Neural crest cell (in vitro differentiated cells): Measurements from ENCODE around the gene CD80. TPM values are rescaled to one million over a fixed set of nuclear protein-coding genes. Genes with fewer than 3 reads are reported as not detected.

Experiments used
- DNase-seq: peaks from one replicate; pipeline ENCODE4 v3.0.0; 2021; ENCODE audit warnings: low read depth, mixed read lengths, low spot score
- H3K27ac Mint-ChIP-seq: one replicate; pipeline ENCODE4 v1.8.0; 2021; ENCODE audit warnings: mild to moderate bottlenecking, mixed read lengths; ENCODE audit not compliant: unreplicated experiment
- H3K27me3 Mint-ChIP-seq: 2 replicates; pipeline ENCODE4 v1.8.0; 2021; ENCODE audit warnings: low read depth, mild to moderate bottlenecking, mixed read lengths
- H3K36me3 Mint-ChIP-seq: 2 replicates; pipeline ENCODE4 v1.8.0; 2021; ENCODE audit warnings: low read depth, mild to moderate bottlenecking, mixed read lengths
- H3K4me1 Mint-ChIP-seq: 2 replicates; pipeline ENCODE4 v1.8.0; 2021; ENCODE audit warnings: mixed read lengths
- H3K4me3 Mint-ChIP-seq: one replicate; pipeline ENCODE4 v1.8.0; 2021; ENCODE audit warnings: mild to moderate bottlenecking, mixed read lengths
- H3K9me3 Mint-ChIP-seq: 2 replicates; pipeline ENCODE4 v1.8.0; 2021; ENCODE audit warnings: mixed read lengths
- total RNA-seq: library from RNA; stranded (reverse); gene quantifications from 2 replicates; pipeline ENCODE4 v1.2.1, GENCODE V29; 2021
- TF ChIP-seq, protein P1 (sequence below): fragments of 200-600 bp; sonication (generic); conservative IDR thresholded peaks from 2 replicates; pipeline ENCODE4 v1.5.0; 2021; ENCODE audit warnings: antibody characterized with exemption, mild to moderate bottlenecking

CD80 gene
- total RNA-seq, 1 donor from 2014 or later, result not detected

DNA sequence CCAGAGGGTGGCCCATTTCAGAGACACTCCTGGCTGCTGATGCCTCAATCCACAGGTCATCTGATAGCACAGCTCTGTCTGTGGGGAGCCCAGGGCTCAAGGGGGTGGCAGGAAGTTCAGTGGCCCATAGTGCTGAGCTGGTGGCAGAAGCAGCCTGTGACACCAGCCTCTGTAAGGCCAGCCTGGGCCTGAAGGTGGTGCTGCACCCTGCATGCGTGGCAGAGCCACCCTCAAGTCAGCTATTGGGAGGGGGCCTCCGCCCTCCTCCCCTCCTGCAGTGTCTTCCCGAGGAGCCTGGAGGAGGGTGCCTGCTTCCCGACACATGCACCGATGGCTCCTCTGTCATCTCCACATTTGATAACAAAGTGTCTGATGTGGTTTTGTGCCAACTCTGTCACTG lies 41.3 kb upstream of the CD80 start:
- H3K4me3 Mint-ChIP-seq, result no peak overlapping the region
- TF ChIP-seq, protein P1, sequence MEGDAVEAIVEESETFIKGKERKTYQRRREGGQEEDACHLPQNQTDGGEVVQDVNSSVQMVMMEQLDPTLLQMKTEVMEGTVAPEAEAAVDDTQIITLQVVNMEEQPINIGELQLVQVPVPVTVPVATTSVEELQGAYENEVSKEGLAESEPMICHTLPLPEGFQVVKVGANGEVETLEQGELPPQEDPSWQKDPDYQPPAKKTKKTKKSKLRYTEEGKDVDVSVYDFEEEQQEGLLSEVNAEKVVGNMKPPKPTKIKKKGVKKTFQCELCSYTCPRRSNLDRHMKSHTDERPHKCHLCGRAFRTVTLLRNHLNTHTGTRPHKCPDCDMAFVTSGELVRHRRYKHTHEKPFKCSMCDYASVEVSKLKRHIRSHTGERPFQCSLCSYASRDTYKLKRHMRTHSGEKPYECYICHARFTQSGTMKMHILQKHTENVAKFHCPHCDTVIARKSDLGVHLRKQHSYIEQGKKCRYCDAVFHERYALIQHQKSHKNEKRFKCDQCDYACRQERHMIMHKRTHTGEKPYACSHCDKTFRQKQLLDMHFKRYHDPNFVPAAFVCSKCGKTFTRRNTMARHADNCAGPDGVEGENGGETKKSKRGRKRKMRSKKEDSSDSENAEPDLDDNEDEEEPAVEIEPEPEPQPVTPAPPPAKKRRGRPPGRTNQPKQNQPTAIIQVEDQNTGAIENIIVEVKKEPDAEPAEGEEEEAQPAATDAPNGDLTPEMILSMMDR, result peak; percentile 27
- no peak for DNase-seq
- no peaks in the 10 kb centered on the region for H3K4me1 Mint-ChIP-seq
- peaks cover 3% of the 10 kb centered on the region for H3K9me3 Mint-ChIP-seq
- H3K36me3 Mint-ChIP-seq, result no peaks in the 10 kb centered on the region
- H3K27me3 Mint-ChIP-seq, result no peaks in the 10 kb centered on the region
- H3K27ac Mint-ChIP-seq, result no peak overlapping the region

DNA sequence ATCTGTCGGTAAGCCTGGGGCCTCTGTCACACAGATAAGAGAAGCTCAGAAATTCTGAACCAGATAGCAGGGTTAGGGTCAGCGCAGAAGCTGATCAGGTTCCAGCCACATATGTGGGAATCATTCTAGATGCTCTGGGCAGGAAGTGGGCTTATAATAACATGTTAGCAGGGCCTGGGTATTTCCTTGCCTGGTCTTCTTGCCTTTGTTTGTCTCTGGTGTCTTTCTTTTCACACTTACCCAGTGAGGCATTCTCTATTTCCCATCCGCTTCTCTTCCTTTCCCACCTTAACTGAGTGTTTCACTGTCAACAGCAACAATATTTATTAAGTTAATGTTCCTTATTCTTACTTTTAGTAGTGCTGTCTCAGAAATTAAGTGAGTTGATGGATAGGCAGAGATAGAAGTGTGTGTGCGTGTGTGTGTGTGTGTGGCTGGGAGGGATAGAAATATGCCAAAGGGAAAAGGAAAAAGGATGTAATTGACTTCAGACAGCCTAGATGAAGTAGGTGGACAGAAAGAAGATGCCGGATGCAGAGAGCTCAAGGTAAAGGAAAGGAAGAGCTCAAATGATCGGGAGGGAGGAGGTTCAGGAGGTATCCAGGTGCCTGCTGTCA lies 40.3 kb upstream of the CD80 start:
- Mint-ChIP-seq H3K36me3 (no peaks in the 10 kb centered on the region), H3K9me3 (peaks cover 3% of the 10 kb centered on the region), H3K27ac (no peak overlapping the region), H3K4me1 (no peaks in the 10 kb centered on the region), H3K27me3 (no peaks in the 10 kb centered on the region), H3K4me3 (no peak overlapping the region)
- TF ChIP-seq, protein P1, result no peak
- DNase-seq, result no peak

DNA sequence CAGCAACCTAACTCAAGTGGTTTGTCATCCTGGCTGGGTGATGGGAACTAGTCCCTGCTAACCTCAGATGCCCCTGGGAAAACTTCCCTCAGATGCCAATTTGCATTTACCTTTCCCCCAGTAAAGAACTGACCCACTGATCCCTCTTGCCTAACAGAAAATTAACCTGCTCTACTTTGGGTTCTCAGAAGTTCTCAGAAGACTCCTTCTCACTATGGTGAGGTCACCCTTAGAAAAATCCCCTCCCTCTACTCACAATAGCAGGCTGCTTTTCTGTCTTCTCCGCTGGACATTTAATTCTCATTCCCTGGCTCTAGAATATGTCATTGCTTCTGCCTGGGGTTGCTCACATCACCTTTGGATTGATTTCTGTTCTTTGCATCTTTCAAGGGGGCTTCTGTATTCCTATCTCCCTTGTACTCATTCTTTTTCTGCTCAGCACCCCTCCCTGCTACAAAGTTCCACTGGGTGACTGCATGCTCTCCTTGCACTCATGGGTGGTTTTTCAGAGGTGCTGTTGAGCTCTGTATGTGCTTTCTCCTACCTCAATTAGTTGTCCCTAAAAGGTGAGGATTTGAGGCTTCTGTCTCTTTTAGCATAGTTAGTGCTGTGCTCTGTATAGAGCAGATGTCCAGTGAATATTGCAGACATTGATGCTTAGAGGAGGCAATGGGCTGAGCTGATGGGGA lies 39.1 kb upstream of the CD80 start:
- TF ChIP-seq, protein P1, result no peak
- H3K27ac Mint-ChIP-seq, result no peak overlapping the region
- no peaks in the 10 kb centered on the region for H3K27me3 Mint-ChIP-seq
- H3K4me3 Mint-ChIP-seq, result no peak overlapping the region
- no peak for DNase-seq
- no peaks in the 10 kb centered on the region for H3K9me3 Mint-ChIP-seq
- no peaks in the 10 kb centered on the region for H3K4me1 Mint-ChIP-seq
- H3K36me3 Mint-ChIP-seq, result no peaks in the 10 kb centered on the region

DNA sequence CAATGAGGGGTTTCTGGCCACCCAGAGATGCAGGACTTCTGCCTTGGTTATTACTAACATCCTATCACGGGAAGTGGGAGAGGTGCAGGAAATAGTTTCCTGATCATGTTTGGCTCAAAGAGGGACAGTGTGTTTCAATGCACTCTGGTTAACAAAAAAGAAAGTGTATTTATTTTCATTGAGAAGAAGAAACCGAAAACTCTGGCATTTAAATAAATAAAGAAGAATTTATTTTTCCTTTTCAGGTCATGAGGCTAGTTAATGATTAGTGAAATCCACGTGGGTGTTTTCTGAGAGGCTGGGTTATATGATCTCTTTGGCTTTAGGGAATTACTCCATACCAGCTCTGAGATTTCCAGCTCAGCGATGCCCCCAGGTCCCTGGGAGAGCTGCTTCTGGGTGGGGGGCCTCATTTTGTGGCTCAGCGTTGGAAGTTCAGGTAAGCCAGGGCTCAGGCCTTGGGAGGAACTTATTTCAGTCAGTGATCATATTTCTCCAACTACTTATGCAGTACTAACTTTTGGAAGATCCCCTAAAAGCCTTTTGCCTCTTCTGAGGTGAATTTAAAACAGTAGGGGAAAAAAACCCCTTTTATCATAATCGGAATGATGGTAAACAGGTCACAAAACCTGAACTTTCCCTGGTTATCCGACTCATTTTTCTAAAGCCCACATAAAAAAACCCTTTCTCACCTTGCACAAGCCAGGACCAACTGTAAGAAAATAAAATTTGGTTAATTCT lies 38.3 kb upstream of the CD80 start, which contains the start of gene PLA1A:
TSS of gene PLA1A (plus strand) at position 338 of the 741 bp plus-strand sequence. CDS start at position 367, 29 bp downstream.
- H3K4me3 Mint-ChIP-seq, result no peak within 1 kb of the TSS
- no peaks in the 10 kb centered on the region for H3K36me3 Mint-ChIP-seq
- no peak for DNase-seq
- no peaks in the 10 kb centered on the region for H3K9me3 Mint-ChIP-seq
- no peaks in the 10 kb centered on the region for H3K27me3 Mint-ChIP-seq
- no peak within 1 kb of the TSS for H3K27ac Mint-ChIP-seq
- H3K4me1 Mint-ChIP-seq, result no peaks in the 10 kb centered on the region
- TF ChIP-seq, protein P1, result no peak

DNA sequence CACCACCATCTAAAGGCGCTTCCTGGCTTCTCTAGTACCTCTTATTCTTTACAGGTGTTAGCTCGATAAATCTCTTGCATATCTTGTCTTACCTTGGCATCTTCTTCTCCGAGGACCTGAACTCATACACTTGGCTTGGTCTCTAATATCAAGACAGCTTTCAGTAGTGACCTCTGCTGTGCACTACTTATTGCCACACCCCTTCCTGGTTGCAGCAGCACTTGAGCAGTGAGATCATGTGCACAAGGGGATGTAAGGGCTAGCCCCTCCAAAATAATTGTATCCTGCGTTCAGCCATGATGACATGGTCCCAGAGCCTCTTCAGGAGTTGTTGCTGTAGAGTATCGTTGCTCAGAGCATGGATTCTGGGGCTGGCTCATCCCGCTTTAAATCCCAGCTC lies 37.0 kb upstream of the CD80 start:
- no peaks in the 10 kb centered on the region for H3K4me1 Mint-ChIP-seq
- no peak overlapping the region for H3K4me3 Mint-ChIP-seq
- TF ChIP-seq, protein P1, result no peak
- no peak overlapping the region for H3K27ac Mint-ChIP-seq
- H3K27me3 Mint-ChIP-seq, result no peaks in the 10 kb centered on the region
- H3K36me3 Mint-ChIP-seq, result no peaks in the 10 kb centered on the region
- no peak for DNase-seq
- no peaks in the 10 kb centered on the region for H3K9me3 Mint-ChIP-seq
